ENCODE data around the gene PCNT.
A peak's percentile ranks its signal among the peaks of the same experiment; 100 is the strongest.
"Not testable (repeated sequence)": the region's sequence is repeated elsewhere in the genome, so short reads cannot be mapped to it uniquely, and the experiment has no call there.

The PCNT gene

DNA sequence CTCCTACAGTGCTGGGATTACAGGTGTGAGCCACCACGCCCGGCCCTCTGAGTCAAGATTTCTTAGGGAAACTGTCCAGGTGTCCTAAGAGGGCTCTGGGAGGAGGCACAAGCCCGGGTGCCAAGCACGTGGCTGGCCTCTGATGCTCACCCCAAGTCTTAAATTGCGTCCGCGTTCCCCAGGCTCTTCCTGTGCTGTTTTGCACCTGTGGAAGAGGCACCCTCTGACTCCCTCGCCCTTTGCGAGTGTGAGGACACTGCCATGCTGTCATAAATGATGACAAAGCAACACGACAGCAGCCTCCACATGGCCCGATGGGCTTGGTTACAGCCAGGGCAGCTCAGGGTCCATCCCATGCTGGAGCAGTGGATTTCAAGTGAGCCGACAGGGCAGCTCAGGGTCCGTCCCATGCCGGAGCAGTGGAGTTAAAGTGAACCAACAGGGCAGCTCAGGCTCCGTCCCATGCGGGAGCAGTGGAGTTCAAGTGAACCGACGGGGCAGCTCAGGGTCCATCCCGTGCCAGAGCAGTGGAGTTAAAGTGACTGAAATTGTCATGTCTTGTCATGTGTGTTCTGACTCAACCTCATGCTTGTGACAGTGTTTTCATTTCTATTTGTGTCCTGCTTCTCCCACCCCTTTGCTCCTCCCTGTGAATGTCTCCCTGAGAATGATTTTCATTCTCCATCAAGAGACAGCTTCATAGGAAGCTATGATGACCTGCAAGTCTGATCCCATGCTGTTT, 33.9 kb downstream of the PCNT start:
- no peak for DNase-seq

DNA sequence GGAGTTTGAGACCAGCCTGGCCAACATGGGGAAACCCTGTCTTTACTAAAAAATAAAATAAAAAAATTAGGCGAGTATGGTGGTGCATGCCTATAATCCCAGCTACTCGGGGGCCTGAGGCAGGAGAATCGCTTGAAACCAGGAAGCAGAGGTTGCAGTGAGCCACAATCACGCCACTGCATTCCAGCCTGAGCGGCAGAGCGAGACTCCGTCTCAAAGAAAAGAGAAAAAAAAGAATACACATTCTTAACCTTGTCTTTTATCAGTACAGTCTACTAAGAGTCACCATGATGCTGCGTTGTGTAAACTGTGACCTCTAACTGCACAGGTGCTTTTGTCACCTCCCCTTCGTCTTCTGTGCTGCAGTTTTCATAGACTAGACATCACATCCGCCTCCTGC, 37.2 kb downstream of the PCNT start:
- DNase-seq: no peak

DNA sequence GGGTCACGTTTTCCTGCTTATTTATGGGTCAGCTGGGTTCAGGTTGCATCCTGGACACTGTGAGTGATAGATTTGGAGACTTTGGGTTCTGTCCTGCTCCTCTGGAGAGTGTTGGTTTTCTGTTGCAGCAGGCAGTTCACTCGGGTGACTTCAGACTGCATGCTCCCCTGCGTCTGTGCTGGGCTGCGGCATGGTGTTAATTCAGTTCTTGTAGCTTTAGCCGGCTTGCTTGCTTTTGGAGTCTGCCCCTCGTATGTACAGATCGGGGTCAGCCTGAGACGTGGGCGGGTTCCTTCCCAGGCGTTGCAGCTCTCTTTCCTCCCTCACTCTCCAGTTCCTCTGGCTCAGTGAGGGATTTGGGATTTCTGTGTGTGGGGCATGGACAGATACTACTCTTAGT, 38.0 kb downstream of the PCNT start:
- no peak for DNase-seq

DNA sequence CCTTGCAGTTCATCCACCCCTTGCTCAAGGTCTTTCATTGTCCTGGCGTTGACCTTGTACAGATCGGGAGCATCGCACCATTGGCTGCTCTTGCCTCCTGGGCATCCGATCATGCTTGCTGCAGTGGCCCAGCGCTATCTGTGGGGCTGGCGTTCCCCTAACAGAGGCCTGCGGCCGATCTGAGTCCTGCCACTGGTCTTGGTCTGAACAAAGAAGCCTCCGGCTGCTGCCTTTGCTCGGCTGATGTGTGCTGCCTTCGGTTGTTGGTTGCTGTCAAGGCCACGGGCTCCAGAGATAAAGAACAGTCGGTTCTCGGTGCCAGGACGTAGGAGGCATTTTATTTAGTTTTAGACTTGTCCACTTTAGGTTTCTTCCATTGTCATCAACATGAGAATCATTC, 39.0 kb downstream of the PCNT start:
- no peak for DNase-seq

DNA sequence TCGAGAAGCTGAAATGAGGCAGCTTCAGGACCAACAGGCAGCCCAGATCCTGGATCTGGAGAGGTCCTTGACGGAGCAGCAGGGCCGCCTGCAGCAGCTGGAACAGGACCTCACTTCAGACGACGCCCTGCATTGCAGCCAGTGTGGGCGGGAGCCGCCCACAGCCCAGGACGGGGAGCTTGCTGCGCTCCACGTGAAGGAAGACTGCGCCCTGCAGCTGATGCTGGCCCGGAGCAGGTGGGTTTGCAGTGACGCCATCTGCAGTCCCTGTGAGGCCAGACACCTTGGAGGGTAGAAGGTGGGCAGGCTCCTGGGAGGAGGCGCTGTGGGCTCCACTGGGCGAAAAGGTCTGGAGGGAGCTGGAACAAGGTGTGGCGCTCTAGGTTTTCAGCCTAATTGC, 39.7 kb downstream of the PCNT start:
- DNase-seq: no peak

DNA sequence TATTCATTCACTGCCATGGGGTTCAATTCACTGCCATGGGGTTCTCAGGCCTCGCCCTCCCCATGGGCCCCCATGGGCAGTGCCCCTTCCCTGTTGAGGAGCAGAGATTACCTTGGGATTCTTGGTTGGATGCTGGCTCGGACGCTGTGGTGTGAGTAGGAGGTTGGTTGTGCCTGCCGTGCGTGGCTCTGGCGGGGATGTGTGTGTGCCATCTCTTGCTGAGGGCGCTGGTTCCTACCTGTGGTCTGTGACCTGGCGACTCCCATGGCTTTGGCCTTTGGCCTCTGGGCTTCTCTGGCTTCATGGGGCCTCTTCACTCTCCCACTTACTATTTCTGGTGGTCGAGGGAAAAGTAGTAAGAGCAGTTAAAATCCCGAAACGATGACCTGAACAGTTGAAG, 42.1 kb downstream of the PCNT start:
- no peak for DNase-seq

DNA sequence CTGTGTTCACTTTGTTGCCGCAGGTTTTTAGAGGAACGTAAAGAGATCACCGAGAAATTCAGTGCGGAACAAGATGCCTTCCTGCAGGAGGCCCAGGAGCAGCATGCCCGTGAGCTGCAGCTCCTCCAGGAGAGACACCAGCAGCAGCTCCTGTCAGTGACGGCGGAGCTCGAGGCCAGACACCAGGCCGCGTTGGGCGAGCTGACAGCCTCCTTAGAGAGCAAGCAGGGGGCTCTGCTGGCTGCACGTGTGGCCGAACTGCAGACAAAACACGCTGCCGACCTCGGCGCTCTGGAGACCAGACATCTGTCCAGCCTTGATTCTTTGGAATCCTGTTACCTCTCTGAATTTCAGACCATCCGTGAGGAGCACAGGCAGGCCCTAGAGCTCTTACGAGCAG, 42.6 kb downstream of the PCNT start:
- DNase-seq: no peak

DNA sequence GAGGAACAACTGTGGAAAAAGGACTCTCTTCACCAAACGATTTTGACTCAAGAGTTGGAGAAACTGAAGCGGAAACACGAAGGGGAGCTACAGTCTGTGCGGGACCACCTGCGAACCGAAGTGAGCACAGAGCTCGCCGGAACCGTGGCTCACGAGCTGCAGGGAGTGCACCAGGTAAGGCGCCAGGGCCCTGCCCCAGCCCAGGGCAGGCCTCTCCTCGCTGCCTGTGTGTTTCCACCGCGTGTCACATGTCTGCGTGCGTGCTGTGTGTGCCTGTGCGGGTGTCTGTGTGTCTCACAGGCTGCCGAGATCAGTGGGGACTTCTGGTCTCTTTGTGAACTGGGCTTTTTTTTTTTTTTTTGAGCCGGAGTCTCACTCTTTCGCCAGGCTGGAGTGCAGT, 43.0 kb downstream of the PCNT start:
- no peak for DNase-seq

DNA sequence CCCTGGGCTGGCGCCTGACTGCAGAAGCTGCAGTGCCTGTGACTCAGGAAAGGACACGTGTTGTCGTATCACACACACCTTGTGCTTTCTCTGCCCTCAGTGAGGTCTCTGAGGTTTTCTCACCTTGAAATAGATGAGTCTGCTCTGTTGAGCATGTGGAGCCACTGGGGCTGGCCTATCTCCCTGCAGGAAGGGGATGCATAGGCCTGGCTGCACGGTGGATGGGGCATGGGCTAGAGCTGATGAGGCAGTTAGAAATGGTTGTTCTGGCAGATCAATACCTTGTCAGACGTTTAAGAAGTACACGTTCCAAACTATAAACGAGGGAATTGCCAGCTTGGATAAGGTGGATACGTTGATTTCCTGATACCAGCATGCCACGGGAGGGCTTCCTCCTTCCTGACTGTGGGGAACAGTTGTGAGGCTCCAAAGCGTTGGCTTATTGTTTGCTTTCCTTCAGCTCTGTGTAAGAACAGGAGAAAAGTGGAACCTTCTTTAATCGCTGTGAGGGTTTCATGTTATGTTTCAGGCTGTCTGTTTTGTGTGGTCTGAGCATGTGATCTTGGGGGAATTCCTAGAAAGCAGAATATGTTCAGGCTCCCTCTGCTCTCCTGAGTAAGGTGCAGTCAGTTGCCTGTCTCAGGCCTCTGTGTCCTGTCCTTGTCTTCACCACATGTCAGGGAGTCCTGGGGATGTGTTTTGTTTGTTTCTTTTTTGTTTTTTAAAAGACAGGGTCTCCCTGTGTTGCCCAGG, 44.8 kb downstream of the PCNT start:
- DNase-seq: peak; percentile 69

DNA sequence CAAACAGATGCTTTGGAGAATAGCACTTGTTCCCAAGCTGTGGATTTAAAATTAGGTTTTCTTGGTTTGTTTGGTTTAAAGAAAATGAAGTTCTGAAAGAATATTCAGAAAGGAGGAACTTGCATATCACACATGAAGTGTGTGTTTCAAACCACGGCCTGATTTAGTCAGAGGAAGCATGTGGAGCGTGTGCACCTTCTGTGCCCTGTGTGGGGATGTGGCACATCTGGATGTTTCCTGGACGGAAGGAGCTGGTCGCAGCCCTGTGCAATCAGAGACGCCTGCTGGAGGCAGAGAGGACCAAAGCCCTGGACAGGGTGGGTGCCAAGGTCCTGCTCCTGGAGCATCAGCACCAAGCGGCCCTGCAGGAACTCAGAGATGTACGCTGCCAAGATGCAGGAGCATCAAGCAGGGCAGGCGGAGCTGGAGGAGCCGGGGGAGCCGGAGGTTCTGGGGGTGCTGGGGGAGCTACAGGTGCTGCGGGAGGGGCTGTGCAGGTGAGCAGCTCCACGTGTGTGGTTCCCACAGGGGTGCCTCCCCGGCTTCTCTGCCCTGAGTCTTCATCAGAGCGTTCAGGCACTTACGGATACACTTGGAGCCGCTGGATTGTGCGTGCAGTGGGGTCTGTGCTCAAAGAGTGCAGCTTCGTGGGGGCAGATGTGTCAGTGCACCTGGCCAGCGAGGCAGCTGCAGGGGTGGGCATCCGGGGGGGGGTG, 45.7 kb downstream of the PCNT start:
- no peak for DNase-seq

DNA sequence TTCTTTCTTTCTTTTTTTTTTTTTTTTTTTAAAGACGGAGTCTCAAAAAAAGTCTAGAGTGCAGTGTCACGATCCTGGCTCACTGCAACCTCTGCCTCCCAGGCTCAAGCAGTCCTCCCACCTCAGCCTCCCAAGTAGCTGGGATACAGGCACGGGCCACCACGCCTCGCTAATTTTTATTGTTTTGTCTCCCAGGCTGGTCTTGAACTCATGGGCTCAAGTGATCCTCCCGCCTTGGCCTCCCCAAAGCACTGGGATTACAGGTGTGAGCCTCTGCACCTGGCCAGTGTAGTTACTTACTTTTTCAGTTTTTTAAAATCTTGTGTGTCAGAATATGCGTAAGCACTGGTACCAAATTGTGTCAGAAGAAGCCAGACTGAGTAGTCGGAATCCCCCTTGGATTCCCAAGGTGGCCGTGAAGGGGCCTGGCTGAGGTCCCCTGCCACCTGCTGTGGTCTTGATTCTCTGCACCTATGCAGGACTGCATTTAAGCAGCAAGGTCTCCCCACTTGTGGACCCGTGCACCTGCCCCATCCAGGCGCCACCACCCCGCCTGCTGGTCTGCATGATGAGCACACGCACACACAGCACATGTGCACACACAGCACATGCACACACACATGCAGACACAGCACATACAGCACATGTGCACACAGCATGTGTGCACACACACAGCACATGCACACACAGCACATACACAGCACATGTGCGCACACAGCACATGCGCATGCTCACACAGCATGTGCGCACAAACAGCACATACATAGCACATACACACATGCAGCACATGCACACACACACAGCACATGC, 47.5 kb downstream of the PCNT start:
- DNase-seq: no peak

DNA sequence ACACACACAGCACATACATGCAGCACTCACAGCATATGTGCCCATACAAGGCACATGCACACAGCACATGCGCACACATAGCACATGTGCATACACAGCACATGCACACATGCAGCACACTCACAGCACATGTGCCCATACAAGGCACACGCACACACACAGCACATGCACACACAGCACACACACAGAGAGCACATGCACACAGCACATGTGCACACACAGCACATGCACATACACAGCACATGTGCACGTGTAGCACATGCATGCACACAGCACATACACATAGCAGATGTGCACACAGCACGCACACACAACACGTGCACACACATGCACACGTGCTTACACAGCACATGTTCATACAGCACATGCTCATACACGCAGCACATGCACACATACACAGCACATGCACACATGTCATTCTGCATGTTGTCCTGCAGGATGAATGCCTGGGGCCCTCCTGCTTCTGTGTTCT, 48.1 kb downstream of the PCNT start:
- DNase-seq: no peak

DNA sequence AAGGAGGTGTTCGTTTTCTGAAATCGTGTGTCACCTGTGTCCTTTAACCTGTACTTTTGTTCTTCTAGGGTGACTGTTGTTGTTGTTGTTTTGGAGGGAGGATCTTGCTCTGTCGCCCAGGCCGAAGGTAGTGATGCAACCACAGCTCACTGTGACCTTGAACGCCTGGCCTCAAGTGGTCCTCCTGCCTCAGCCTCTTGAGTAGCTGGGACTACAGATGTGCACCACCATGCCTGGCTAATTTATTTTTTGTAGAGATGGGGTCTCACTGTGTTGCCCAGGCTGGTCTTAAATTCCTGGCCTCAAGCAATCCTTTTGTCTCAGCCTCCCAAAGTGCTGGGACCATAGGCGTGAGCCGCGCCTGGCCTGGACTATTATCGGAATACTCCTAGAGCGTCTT, 49.0 kb downstream of the PCNT start:
- not testable (repeated sequence) for DNase-seq

DNA sequence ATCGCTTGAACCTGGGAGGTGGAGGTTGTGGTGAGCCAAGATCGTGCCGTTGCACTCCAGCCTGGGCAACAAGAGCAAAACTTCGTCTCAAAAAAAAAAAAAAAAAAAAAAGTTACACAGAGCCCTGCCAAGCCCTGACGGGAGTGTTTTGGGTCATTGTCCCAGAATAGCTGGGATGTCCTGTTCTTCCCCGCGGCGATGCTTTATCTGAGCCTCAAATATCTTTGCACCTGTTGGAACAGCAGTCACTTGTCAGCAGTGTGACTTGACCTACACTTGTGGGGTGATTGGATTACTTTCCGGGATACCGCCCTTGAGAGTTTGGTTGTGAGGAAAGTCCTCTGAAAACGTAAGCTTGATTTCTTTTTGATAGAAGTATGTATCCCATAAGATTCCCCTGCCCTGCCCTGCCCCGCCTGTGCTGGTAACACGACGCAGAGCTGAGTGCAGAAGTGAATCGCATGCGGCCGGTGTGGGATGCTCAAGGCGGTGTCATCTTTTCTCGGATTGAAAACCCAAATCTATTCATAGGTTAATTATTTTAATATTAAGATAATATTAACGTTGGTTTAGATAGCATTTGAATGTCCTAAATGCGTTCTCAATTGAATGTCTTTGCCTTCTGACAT, 50.9 kb downstream of the PCNT start:
- DNase-seq: no peak

DNA sequence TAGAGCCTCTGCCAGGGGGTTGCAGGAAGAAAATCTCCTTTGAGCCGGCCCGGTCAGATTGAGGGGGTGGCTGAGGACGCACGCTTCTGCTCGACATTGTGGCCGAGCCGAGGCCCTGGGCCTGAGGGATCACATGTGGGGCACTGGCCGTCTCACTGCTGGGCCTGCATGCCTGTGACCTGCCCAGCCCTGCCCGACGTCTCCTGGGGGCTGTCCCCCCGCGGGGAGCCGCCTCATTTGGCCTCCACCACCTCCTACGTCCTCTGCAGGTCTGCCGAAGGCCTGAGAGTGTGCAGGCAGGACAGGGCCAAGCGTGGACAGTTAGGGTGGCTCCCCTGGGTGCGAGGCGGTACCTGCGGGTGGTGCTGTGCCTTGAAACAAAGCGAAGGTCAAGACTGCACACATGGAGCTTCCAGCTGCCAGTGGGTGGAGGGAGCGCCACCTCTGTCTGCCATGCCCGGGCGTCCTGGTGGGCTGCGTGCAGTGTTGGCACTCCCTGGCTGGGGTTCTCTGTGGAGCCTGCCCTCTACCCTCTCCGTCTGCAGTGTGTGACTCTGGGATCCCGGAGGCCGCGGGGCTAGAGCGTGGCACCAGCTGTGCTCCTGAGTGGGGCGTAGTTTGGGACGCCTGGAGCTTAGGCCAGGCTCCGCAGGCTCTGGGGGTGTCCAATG, 51.7 kb downstream of the PCNT start:
- DNase-seq: no peak

DNA sequence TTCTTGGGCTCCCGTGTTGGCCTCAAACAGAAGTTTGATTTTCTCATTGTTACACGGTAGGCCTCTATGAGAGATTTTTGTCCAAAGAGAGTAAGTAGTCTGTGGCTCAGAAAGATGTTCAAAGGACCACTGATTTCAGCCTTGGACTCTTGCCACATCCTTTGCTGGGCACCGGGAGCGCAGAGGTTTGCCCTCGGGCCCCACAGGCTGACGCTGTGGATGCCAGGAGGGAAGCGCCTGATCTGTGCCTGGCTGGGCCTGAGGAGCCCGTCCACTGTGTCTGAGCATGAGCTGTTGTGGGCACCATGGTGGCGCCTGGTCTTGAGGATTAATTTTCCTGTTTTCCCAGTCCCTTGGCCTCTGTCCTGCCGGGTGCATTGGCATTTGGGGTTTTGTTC, 52.3 kb downstream of the PCNT start:
- DNase-seq: no peak

DNA sequence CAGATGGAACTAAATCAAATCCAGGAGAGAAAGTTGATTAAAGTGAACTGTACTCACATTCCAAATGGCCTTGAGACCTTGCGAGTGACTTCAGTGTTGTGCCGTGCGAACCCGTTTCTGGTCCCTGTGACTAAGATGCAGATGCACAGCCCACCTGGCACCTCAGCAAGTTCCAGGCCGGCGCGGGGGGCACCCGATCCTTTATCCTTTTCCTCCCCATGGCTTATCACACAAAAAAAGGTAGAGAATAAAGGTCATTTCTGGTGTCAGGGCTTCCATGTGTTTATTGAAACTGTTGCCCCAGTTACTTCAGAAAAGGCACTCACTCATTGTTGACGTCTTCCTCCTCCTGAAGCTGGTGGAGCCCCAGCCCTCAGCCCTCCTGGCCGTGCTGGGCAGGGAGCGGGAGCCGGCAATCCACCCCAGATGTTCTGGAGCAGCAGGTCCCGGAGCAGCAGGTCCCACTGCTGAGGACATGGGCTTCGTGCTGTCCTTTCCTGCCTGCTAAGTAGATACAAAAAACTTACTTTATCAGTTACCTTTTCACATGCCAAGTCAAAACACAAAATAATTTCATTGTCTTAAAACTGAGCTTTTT, 53.0 kb downstream of the PCNT start:
- DNase-seq: no peak

DNA sequence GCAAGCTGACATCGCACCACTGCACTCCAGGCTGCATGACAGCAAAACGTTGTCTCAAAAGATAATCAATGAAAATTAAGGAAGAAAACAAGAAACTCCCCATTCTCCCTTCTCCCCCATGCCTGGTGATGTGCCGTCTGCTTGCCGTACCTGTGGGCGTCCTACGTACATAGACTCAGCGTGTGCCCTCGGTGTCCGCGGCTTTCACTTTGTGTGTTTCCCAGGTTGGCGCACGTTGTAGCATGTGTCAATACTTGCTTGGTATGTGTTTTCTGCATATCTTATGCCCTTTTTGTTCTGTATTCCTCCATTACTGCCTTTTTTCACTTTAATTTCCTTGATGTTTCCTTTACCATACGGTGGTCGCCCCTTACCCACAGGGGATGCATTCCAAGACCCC, 53.8 kb downstream of the PCNT start:
- no peak for DNase-seq

DNA sequence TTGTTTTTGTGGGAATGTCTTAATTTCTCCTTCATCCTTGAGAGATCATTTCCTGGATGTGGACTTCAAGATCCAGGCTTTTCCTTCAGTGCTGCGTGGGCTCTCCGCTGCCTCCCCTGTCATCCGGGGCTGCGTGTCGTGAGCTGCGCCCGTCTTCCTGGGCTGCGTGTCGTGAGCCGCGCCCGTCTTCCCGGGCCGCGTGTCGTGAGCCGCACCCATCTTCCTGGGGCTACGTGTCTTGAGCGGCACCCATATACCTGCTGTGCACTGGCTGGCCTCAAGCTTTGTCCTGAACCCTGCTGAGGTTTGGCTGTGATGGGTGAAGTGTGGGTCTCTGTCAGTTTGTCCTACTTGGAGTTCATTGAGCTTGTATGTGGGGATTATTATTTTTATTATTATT, 55.1 kb downstream of the PCNT start:
- DNase-seq: no peak

DNA sequence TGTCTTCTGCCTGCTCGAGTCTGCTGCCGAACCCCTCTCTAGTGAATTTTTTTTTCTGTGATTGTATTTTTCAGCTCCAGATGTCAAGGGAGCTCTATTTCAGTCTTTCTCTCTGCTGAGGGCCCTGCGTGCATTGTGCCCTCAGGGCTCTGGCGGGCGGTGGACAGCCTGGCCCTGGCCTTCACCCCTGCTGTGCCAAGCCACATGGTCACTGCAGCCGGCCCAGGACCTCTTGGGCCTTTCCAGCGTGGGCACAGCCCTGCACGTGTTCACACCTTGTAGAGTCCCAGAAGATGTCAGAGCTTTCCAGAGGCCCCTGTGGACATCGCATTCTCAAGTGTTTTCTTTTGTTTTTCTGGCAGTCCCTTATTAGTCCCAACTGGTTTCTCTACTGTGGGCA, 55.7 kb downstream of the PCNT start:
- no peak for DNase-seq

DNA sequence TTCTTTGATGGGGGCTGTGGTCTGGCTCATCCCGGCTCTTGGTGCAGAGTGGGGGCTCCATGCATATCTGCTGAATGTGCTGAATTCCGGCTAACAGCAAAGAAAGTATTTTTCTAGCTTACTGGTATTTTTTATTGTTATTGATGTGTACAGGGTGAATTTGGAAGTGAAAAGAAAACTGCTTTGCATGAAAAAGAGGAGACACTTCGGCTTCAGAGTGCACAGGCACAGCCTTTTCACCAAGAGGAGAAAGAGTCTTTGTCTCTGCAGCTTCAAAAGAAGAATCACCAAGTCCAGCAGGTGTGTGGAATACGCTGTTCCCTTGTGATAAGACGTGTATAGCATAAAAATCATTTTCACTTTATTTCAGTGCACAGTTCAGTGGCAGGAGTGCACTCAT, 57.6 kb downstream of the PCNT start:
- no peak for DNase-seq

DNA sequence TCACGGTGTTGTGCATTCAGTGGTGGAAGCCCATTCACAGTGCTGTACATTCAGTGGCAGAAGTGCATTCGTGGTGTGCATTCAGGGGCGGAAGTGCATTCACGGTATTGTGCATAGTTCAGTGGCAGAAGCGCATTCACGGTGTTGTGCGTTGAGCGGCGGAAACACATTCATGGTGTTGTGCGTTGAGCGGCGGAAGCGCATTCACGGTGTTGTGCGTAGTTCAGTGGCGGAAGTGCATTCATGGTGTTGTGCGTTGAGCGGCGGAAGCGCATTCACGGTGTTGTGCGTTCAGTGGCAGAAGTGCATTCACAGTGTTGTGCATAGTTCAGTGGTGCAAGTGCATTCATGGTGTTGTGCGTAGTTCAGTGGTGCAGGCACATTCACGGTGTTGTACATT, 60.6 kb downstream of the PCNT start:
- no peak for DNase-seq
